ENCODE data around the gene F8.
"Not testable (repeated sequence)": the region's sequence is repeated elsewhere in the genome, so short reads cannot be mapped to it uniquely, and the experiment has no call there.

The F8 gene

GRCh38 chrX:154868522-154868921 lies 154.0 kb downstream of the F8 start:
- DNase-seq, result not testable (repeated sequence)

- no peak for DNase-seq
Observed at GRCh38 chrX:154855256-154855655, 167.3 kb downstream of the F8 start.

- no peak for DNase-seq
Observed at GRCh38 chrX:154850957-154851611, 171.4 kb downstream of the F8 start.

- DNase-seq, result no peak
Observed at GRCh38 chrX:154840856-154841255, 181.7 kb downstream of the F8 start.

GRCh38 chrX:154836163-154836562 lies 186.4 kb downstream of the F8 start:
- no peak for DNase-seq

GRCh38 chrX:154834562-154834961 lies 188.0 kb downstream of the F8 start, which contains the start of gene SMIM9:
TSS of gene SMIM9 (minus strand) at chrX:154834662. CDS start at chrX:154830856, 3,806 bp downstream.
- no peak for DNase-seq

- DNase-seq, result no peak
Observed at GRCh38 chrX:154833746-154834274, 188.7 kb downstream of the F8 start.

- no peak for DNase-seq
Observed at GRCh38 chrX:154829926-154830442, 192.5 kb downstream of the F8 start.

GRCh38 chrX:154829134-154829533 lies 193.4 kb downstream of the F8 start:
- no peak for DNase-seq

- DNase-seq, result no peak
Observed at GRCh38 chrX:154828016-154828408, 194.5 kb downstream of the F8 start.

- DNase-seq, result no peak
Observed at GRCh38 chrX:154827194-154828015, 195.1 kb downstream of the F8 start.

GRCh38 chrX:154825586-154825985 lies 196.9 kb downstream of the F8 start:
- not testable (repeated sequence) for DNase-seq

GRCh38 chrX:154824638-154825037 lies 197.9 kb downstream of the F8 start:
- DNase-seq, result no peak

GRCh38 chrX:154822029-154822428 lies 200.5 kb downstream of the F8 start:
- DNase-seq, result no peak

GRCh38 chrX:154821523-154821922 lies 201.0 kb downstream of the F8 start:
- DNase-seq, result no peak

- DNase-seq, result no peak
Observed at GRCh38 chrX:154819771-154820341, 202.7 kb downstream of the F8 start.

GRCh38 chrX:154818916-154819770 lies 203.4 kb downstream of the F8 start:
- DNase-seq, result no peak

GRCh38 chrX:154817048-154817618 lies 205.4 kb downstream of the F8 start:
- not testable (repeated sequence) for DNase-seq

- not testable (repeated sequence) for DNase-seq
Observed at GRCh38 chrX:154816326-154816898, 206.1 kb downstream of the F8 start.

- DNase-seq, result no peak
Observed at GRCh38 chrX:154815274-154815818, 207.2 kb downstream of the F8 start.

- DNase-seq, result no peak
Observed at GRCh38 chrX:154813801-154814200, 208.7 kb downstream of the F8 start.
